AG09309 (cell line): ENCODE data around the gene RHBDD1.

Experiments used
- DNase-seq: peaks from one replicate; pipeline ENCODE4 v3.0.0-alpha.2; 2010; ENCODE audit warnings: low read depth
- H3K4me3 ChIP-seq: 2 replicates; pipeline ENCODE4 v1.5.1; 2011; ENCODE audit warnings: mild to moderate bottlenecking, low read depth, low read length, moderate library complexity; ENCODE audit not compliant: control insufficient read depth
- TF ChIP-seq, protein P1 (sequence below): IDR thresholded peaks from 2 replicates; pipeline ENCODE4 v1.5.1; 2011; ENCODE audit warnings: mild to moderate bottlenecking, low read depth, low read length, inconsistent platforms; ENCODE audit not compliant: insufficient read depth, control insufficient read depth; ENCODE audit errors: missing control alignments

Gene RHBDD1

DNA sequence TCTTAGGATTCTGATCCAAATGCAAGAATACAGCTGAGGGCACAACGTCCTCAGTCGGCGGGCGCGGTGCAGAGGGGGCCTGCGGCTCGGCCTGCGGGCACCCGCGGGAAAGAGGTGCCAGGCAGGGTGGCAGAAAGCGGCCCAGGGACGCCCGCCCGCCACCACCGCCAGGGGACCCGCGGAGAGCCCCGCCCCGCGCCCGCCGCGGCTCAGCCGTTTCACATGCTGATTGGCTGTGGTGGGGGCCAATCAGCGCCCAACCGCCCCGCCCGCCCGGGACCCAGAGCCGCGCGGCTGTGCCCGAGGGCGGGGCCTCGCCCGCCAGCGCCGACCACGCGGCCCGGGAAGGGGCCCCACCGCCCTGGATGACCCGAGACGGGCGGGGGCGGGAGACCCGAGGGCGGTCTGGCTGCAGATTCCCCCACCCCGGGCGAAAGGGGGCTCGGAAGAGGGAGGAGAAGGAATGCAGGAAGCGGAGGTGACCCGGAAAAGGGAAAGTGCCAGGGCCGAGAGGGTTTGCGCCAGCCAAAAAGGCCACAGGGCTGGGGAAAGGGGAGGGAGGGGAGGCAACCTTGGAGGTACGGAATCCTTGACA lies 44.3 kb upstream of the RHBDD1 start:
- no peak for DNase-seq
- TF ChIP-seq, protein P1, sequence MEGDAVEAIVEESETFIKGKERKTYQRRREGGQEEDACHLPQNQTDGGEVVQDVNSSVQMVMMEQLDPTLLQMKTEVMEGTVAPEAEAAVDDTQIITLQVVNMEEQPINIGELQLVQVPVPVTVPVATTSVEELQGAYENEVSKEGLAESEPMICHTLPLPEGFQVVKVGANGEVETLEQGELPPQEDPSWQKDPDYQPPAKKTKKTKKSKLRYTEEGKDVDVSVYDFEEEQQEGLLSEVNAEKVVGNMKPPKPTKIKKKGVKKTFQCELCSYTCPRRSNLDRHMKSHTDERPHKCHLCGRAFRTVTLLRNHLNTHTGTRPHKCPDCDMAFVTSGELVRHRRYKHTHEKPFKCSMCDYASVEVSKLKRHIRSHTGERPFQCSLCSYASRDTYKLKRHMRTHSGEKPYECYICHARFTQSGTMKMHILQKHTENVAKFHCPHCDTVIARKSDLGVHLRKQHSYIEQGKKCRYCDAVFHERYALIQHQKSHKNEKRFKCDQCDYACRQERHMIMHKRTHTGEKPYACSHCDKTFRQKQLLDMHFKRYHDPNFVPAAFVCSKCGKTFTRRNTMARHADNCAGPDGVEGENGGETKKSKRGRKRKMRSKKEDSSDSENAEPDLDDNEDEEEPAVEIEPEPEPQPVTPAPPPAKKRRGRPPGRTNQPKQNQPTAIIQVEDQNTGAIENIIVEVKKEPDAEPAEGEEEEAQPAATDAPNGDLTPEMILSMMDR = peak; percentile 26
- H3K4me3 ChIP-seq = peak overlapping the region; percentile 74

DNA sequence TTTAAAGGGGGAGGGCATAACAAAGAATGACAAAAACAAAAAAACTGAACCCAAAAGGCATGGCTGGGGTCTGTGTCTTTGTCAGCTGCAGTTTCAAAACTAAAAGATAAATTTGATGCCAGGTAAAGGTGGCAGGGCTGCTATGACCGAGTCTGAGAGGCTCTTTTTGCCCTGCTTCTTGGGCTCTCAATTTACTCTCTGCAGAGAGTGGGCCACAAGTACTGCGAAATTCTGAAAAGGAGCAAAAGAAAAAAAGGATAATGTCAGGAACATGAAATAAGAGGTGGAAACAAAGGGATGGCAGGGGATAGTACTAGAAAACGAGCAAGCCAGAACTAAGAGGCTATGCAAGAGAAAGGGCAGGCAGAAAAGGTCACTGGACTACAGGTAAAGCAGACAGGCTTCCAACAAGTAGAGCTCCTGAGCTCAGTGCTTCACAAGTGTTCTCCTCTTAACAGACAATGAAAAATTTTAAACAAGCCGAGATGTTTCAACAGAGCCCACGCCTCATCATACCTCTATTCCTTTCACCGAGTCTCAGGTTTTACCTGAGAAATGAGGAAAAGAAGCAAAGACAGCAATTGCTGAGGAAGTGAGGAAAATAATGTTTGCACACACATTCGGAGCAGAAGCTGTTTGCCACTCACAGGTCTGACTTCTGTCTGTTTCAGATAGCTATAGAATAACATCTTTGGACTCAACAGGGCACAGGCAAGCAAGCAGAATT lies 43.5 kb upstream of the RHBDD1 start:
- DNase-seq = no peak
- TF ChIP-seq, protein P1 = no peak
- H3K4me3 ChIP-seq = peak overlapping the region; percentile 74

DNA sequence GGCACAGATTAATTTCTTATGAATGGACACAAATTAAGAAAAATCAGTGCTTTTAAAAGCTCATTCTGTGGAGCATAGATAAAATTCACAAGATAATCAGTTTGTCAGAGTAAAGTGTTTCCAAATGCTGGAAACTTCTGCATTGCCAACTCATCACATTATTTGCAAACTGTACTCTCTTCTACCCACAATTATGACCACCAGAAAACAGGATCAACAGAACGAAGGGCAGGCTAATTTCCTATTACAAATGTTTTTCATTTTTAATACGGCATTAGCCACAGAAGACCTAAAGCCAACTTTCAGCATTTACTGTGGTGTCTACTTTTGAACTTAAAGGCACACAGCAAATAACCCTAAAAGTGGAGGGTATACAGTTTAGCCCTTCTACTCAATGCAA lies 42.2 kb upstream of the RHBDD1 start:
- TF ChIP-seq, protein P1 = no peak
- peak overlapping the region; percentile 85 for H3K4me3 ChIP-seq

DNA sequence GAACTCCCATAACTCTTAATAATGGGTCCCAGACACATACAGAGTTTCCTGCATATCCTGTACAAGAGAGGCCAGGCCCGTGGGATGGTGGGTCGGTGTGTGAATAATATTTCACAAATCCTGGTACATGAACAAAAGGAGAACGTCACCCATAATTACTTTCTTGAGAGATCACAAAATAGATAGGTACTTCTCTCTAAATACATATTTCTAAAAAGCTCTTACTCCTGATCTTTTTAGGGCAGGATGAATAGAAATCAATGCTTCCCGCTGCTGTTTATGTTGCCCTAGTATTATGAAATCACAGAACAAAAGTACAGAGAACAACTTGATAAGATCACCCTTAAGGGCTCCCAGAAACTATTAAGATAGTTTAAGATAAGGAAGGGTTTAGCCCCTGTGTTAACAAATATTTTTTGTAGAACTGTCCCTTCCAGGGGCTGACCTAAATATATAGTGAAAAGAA lies 41.6 kb upstream of the RHBDD1 start:
- peak overlapping the region; percentile 85 for H3K4me3 ChIP-seq
- DNase-seq = no peak
- TF ChIP-seq, protein P1 = no peak

More for the DNA sequence above, 42.2 kb upstream of the RHBDD1 start:
- DNase-seq = no peak

DNA sequence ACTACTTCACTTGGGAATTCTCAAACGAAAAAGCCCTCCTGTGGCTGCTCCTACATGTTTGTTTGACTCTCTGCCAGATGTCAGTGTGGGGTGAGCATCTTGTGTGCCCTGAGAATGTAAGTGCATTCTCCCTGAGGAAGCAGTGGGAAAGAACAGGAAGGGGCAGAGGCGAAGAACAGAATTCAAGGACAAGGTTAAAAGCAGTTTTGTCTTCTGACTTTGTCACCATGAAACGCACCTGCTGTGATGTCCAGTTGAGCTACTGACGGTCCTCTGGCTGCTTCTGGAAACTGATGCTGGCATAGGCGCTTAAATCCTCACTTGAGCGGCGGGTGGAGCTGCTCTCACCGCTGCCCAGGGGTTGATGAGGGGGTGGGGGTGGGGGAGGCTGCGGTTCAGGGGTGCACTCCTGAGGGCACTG lies 41.1 kb upstream of the RHBDD1 start:
- TF ChIP-seq, protein P1 = no peak
- DNase-seq = no peak
- H3K4me3 ChIP-seq = peak overlapping the region; percentile 85

DNA sequence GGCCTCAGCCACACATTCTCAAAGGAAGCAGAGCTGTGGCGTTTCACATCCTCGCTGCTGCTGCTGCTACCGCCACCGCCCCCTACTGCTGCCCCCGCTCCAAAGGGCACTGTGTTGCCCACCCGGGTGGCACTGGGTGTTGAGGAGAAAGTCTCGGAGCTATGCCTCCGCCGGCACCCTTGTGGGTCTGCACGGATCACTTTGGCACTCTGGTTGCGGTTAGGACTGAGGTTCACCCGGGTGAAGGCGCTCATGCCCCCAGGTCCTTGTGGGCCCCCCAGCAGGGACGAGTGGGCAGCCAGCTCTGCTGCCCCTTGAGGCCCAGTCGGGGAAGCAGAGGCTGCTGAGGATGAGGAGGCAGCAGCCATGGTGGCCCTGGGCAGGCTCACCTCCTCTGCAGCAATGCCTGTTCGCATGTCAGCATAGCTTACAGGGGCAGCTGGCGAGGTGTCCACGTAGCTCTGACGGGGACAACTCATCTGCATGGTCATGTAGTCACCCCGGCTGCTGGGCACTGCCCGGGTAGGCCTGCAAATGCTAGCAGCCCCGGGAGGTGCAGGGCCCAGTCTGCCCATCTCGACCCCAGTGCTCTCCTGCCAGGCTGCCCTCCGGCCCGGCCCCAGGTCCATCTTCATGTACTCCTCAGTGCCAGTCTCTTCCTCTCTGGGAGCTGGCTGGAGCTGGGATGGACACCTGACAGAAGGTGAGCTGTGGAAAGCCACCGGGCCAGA lies 40.4 kb upstream of the RHBDD1 start:
- peak overlapping the region; percentile 85 for H3K4me3 ChIP-seq
- no peak for DNase-seq
- TF ChIP-seq, protein P1 = peak; percentile 50
